Loucy (cell line): ENCODE data around the gene OGN.

Experiments used
- H2AFZ ChIP-seq: fragments of 200-600 bp; sonication (generic); 2 replicates; pipeline ENCODE4 v1.6.0; 2016; ENCODE audit warnings: antibody characterized with exemption, mild to moderate bottlenecking, low read length, moderate library complexity
- H3F3A ChIP-seq: fragments of 200-600 bp; 2 replicates; pipeline ENCODE4 v1.6.0; 2016; ENCODE audit warnings: antibody characterized with exemption, low read depth, mild to moderate bottlenecking
- H3K27me3 ChIP-seq: fragments of 200-600 bp; sonication (generic); 2 replicates; pipeline ENCODE4 v1.6.1; 2014; ENCODE audit warnings: low read length, mild to moderate bottlenecking; ENCODE audit not compliant: insufficient read depth, poor library complexity, severe bottlenecking
- H3K36me3 ChIP-seq: fragments of 200-600 bp; sonication (generic); 2 replicates; pipeline ENCODE4 v1.6.1; 2016; ENCODE audit warnings: low read length; ENCODE audit not compliant: insufficient read depth
- H3K4me1 ChIP-seq: fragments of 200-600 bp; sonication (generic); 2 replicates; pipeline ENCODE4 v1.5.1; 2014; ENCODE audit warnings: low read length, mild to moderate bottlenecking; ENCODE audit not compliant: insufficient read depth, poor library complexity, severe bottlenecking
- H3K4me2 ChIP-seq: fragments of 200-600 bp; sonication (generic); 2 replicates; pipeline ENCODE4 v1.6.0; 2014; ENCODE audit warnings: antibody characterized with exemption, low read length, low read depth, mild to moderate bottlenecking; ENCODE audit not compliant: poor library complexity, severe bottlenecking
- H3K4me3 ChIP-seq: fragments of 200-600 bp; sonication (generic); 2 replicates; pipeline ENCODE4 v1.5.1; 2014; ENCODE audit warnings: low read length, mild to moderate bottlenecking, mixed read lengths; ENCODE audit not compliant: poor library complexity, severe bottlenecking
- H3K79me2 ChIP-seq: fragments of 200-600 bp; sonication (generic); 2 replicates; pipeline ENCODE4 v1.6.1; 2014; ENCODE audit warnings: low read length; ENCODE audit not compliant: insufficient read depth
- H3K9ac ChIP-seq: fragments of 200-600 bp; sonication (generic); 2 replicates; pipeline ENCODE4 v1.6.0; 2014; ENCODE audit warnings: mild to moderate bottlenecking, low read depth, low read length, moderate library complexity; ENCODE audit not compliant: poor library complexity, severe bottlenecking
- H3K9me2 ChIP-seq: fragments of 200-600 bp; sonication (generic); replicated peaks from 2 replicates; pipeline ENCODE4 v1.6.1; 2016; ENCODE audit warnings: low read depth, low read length, mixed read lengths
- H3K9me3 ChIP-seq: fragments of 200-600 bp; sonication (generic); 2 replicates; pipeline ENCODE4 v1.6.1; 2014; ENCODE audit warnings: mild to moderate bottlenecking, antibody characterized with exemption, low read length, low read depth; ENCODE audit not compliant: insufficient read depth
- H4K20me1 ChIP-seq: fragments of 200-600 bp; sonication (generic); 2 replicates; pipeline ENCODE4 v1.6.0; 2014; ENCODE audit warnings: antibody characterized with exemption, low read length, mild to moderate bottlenecking; ENCODE audit not compliant: insufficient read depth, poor library complexity, severe bottlenecking
- CTCF ChIP-seq: fragments of 200-600 bp; sonication (generic); conservative IDR thresholded peaks from 2 replicates; pipeline ENCODE4 v1.5.1; 2014; ENCODE audit warnings: mild to moderate bottlenecking, antibody characterized with exemption, low read length
- EZH2phosphoT487 ChIP-seq: fragments of 200-600 bp; IDR thresholded peaks from 2 replicates; pipeline ENCODE4 v1.6.1; 2018; ENCODE audit warnings: antibody characterized with exemption, mild to moderate bottlenecking, moderate library complexity, borderline replicate concordance

OGN gene

GRCh38 chr9:92360083-92360482 lies 44.3 kb downstream of the OGN start:
- Histone ChIP-seq H3K27me3 (no peaks in the 10 kb centered on the region), H3F3A (no peaks in the 10 kb centered on the region), H3K79me2 (no peaks in the 10 kb centered on the region), H3K4me3 (peak overlapping the region; percentile 50), H3K4me1 (peaks cover 11% of the 10 kb centered on the region), H3K4me2 (peak overlapping the region; percentile 62), H3K36me3 (peaks cover 6% of the 10 kb centered on the region; the same call in 1 of the 2 replicates), H3K9ac (no peak overlapping the region), H3K9me2 (no peaks in the 10 kb centered on the region), H2AFZ (peak overlapping the region; percentile 64; the same call in 1 of the 2 replicates), H4K20me1 (no peaks in the 10 kb centered on the region), H3K9me3 (no peaks in the 10 kb centered on the region; the same call in 1 of the 2 replicates)
- TF ChIP-seq EZH2phosphoT487 = peak; percentile 6; the same call in 1 of the 2 replicates
- no peak for TF ChIP-seq CTCF

- Histone ChIP-seq H4K20me1 (no peaks in the 10 kb centered on the region), H3K9ac (no peak overlapping the region), H2AFZ (peak overlapping the region; percentile 54), H3K9me2 (no peaks in the 10 kb centered on the region), H3K4me1 (peaks cover 11% of the 10 kb centered on the region), H3F3A (no peaks in the 10 kb centered on the region), H3K9me3 (peaks cover 2% of the 10 kb centered on the region; the same call in 1 of the 2 replicates), H3K4me3 (peak overlapping the region; percentile 50), H3K79me2 (no peaks in the 10 kb centered on the region), H3K4me2 (peak overlapping the region; percentile 62), H3K27me3 (no peaks in the 10 kb centered on the region), H3K36me3 (peaks cover 8% of the 10 kb centered on the region; the same call in 1 of the 2 replicates)
- no peak for TF ChIP-seq CTCF
- no peak for TF ChIP-seq EZH2phosphoT487
Measured at GRCh38 chr9:92359394-92359995, 44.9 kb downstream of the OGN start.

- TF ChIP-seq CTCF (no peak), EZH2phosphoT487 (no peak)
Measured at GRCh38 chr9:92353051-92353450, 51.3 kb downstream of the OGN start.

More at GRCh38 chr9:92353051-92353450, 51.3 kb downstream of the OGN start:
- no peaks in the 10 kb centered on the region for H3K79me2 ChIP-seq
- peaks cover 19% of the 10 kb centered on the region; the same call in 1 of the 2 replicates for H3K36me3 ChIP-seq
- no peaks in the 10 kb centered on the region for H3F3A ChIP-seq
- H4K20me1 ChIP-seq = no peaks in the 10 kb centered on the region
- peaks cover 5% of the 10 kb centered on the region; the same call in 1 of the 2 replicates for H3K9me3 ChIP-seq
- no peaks in the 10 kb centered on the region for H3K4me1 ChIP-seq
- no peak overlapping the region for H3K4me3 ChIP-seq
- no peak overlapping the region for H3K4me2 ChIP-seq
- no peaks in the 10 kb centered on the region for H3K27me3 ChIP-seq
- H3K9ac ChIP-seq = no peak overlapping the region
- H2AFZ ChIP-seq = no peak overlapping the region
- no peaks in the 10 kb centered on the region for H3K9me2 ChIP-seq
